ENCODE data around the gene GGTA1.
A peak's percentile ranks its signal among the peaks of the same experiment; 100 is the strongest.

DNA sequence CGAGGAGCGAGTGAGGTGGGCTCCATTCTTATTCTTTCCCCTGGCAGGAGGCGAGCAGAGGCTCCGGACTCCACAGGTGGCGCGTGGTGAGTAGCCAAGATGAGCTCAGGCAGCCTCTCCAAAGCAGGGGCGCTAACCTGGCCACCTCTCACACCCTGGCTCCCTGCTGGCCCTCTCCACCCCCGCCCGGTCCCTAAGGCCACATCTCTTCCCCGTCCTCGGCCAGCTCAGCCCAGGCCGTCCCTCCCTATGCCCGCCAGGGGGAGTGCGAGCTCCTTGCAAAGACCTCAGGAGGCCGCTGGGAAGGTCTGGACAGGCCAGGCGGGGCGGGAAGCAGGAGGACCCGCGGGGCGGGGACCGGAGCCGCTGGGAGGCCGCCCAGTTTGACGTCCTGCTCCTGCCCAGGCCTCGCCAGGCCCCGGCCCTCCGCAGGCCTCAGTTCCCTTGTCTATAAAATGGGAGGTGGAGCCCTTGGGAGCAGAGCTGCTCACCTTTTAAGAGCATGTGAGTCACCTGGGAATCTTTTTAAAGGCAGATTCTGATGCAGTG lies 46.3 kb upstream of the GGTA1 start:
- TF ChIP-seq EGR1 (IDR thresholded peaks at IDR 0.05; ENCODE audit: low read depth in 2 of 2) (no peak), RAD21 (IDR thresholded peaks at IDR 0.05) (peak; percentile 97 to 99), YY1 (IDR thresholded peaks at IDR 0.05) (no peak), TAF1 (conservative IDR thresholded peaks at IDR 0.05) (no peak), SP1 (IDR thresholded peaks at IDR 0.05) (peak; percentile 28), REST (IDR thresholded peaks at IDR 0.05) (no peak), JUND (IDR thresholded peaks at IDR 0.05) (no peak), RXRA (IDR thresholded peaks at IDR 0.05) (no peak), ZBTB33 (IDR thresholded peaks at IDR 0.05) (no peak), GABPA (IDR thresholded peaks at IDR 0.05 in 1 of 2, conservative IDR thresholded peaks at IDR 0.05 in 1 of 2) (no peak), MAX (IDR thresholded peaks at IDR 0.05) (no peak)
- TF ChIP-seq, protein P1, sequence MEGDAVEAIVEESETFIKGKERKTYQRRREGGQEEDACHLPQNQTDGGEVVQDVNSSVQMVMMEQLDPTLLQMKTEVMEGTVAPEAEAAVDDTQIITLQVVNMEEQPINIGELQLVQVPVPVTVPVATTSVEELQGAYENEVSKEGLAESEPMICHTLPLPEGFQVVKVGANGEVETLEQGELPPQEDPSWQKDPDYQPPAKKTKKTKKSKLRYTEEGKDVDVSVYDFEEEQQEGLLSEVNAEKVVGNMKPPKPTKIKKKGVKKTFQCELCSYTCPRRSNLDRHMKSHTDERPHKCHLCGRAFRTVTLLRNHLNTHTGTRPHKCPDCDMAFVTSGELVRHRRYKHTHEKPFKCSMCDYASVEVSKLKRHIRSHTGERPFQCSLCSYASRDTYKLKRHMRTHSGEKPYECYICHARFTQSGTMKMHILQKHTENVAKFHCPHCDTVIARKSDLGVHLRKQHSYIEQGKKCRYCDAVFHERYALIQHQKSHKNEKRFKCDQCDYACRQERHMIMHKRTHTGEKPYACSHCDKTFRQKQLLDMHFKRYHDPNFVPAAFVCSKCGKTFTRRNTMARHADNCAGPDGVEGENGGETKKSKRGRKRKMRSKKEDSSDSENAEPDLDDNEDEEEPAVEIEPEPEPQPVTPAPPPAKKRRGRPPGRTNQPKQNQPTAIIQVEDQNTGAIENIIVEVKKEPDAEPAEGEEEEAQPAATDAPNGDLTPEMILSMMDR (IDR thresholded peaks at IDR 0.05; ENCODE audit: low read depth, low read length, missing input control): peak; percentile 91
